Stimulated activated naive B cell treated with anti-CD40 and anti-IgM and Interleukin-4, amounts not matched to agents 10 μg/mL and 1 μg/mL and 100 μg/mL, for 72 hours (primary cell): ENCODE results near the gene PSMB2.

Experiments used
- ATAC-seq, 2 donors: fragments of 150-1000 bp; cut with Tn5 transposase; replicated peaks; 2 replicates each; pipeline ENCODE4 v1.10.0; 2021; ENCODE audit warnings: moderate library complexity in 1 of 2
- DNase-seq: peaks from one replicate; pipeline ENCODE4 v3.0.0; 2021
- H3K27ac Mint-ChIP-seq: one replicate; pipeline ENCODE4 v1.8.0; 2022; ENCODE audit warnings: mild to moderate bottlenecking, mixed read lengths
- H3K27me3 Mint-ChIP-seq, 2 donors: one replicate each; pipeline ENCODE4 v1.8.0; 2022; ENCODE audit warnings: mixed read lengths in 2 of 2
- H3K36me3 Mint-ChIP-seq, 2 donors: one replicate each; pipeline ENCODE4 v1.8.0; 2022; ENCODE audit warnings: mixed read lengths in 2 of 2, mild to moderate bottlenecking in 1 of 2
- H3K4me1 Mint-ChIP-seq, 2 donors: one replicate each; pipeline ENCODE4 v1.8.0; 2022; ENCODE audit warnings: mixed read lengths in 2 of 2, mild to moderate bottlenecking in 1 of 2
- H3K4me3 Mint-ChIP-seq, 2 donors: one replicate each; pipeline ENCODE4 v1.8.0; 2022; ENCODE audit warnings: mild to moderate bottlenecking in 2 of 2, mixed read lengths in 2 of 2, moderate library complexity in 1 of 2
- H3K9me3 Mint-ChIP-seq, 2 donors: one replicate each; pipeline ENCODE4 v1.8.0; 2022; ENCODE audit warnings: mixed read lengths in 2 of 2, mild to moderate bottlenecking in 1 of 2

PSMB2 gene

GRCh38 chr1:35659589-35659988 lies 18.3 kb upstream of the PSMB2 start:
- ATAC-seq (no peak), DNase-seq (no peak)
- Mint-ChIP-seq H3K9me3 (no peaks in the 10 kb centered on the region), H3K4me1 (peaks cover 0 to 5% of the 10 kb centered on the region in 2 donors), H3K27ac (no peak overlapping the region), H3K27me3 (peaks cover 11 to 17% of the 10 kb centered on the region in 2 donors), H3K4me3 (no peak overlapping the region), H3K36me3 (no peaks in the 10 kb centered on the region)

GRCh38 chr1:35657851-35658250 lies 16.5 kb upstream of the PSMB2 start:
- H3K4me3 Mint-ChIP-seq: no peak overlapping the region

GRCh38 chr1:35656863-35657232 lies 15.5 kb upstream of the PSMB2 start:
- Mint-ChIP-seq H3K9me3 (no peaks in the 10 kb centered on the region), H3K36me3 (no peaks in the 10 kb centered on the region), H3K27me3 (peaks cover 9 to 23% of the 10 kb centered on the region in 2 donors), H3K27ac (no peak overlapping the region), H3K4me1 (peaks cover 0 to 5% of the 10 kb centered on the region in 2 donors), H3K4me3 (no peak overlapping the region)
- no peak for ATAC-seq
- no peak for DNase-seq

More at GRCh38 chr1:35657851-35658250, 16.5 kb upstream of the PSMB2 start:
- DNase-seq: no peak
- Mint-ChIP-seq H3K27ac (no peak overlapping the region), H3K36me3 (no peaks in the 10 kb centered on the region), H3K27me3 (peaks cover 9 to 23% of the 10 kb centered on the region in 2 donors), H3K4me1 (peaks cover 0 to 5% of the 10 kb centered on the region in 2 donors), H3K9me3 (no peaks in the 10 kb centered on the region)
- peak; percentile 31 to 41 for ATAC-seq

- ATAC-seq (no peak), DNase-seq (no peak)
- Mint-ChIP-seq H3K4me3 (no peak overlapping the region), H3K27me3 (peaks cover 13 to 23% of the 10 kb centered on the region in 2 donors), H3K9me3 (no peaks in the 10 kb centered on the region), H3K36me3 (no peaks in the 10 kb centered on the region), H3K4me1 (peaks cover 0 to 5% of the 10 kb centered on the region in 2 donors), H3K27ac (no peak overlapping the region)
Measured at GRCh38 chr1:35656148-35656862, 15.0 kb upstream of the PSMB2 start.

- peaks cover 0 to 5% of the 10 kb centered on the region in 2 donors for H3K4me1 Mint-ChIP-seq
Measured at GRCh38 chr1:35655196-35655595, 13.9 kb upstream of the PSMB2 start.

GRCh38 chr1:35650416-35650815 lies 9.1 kb upstream of the PSMB2 start:
- Mint-ChIP-seq H3K4me1 (no peaks in the 10 kb centered on the region), H3K9me3 (no peaks in the 10 kb centered on the region), H3K4me3 (no peak overlapping the region), H3K36me3 (no peaks in the 10 kb centered on the region), H3K27ac (no peak overlapping the region), H3K27me3 (peaks cover 27 to 49% of the 10 kb centered on the region in 2 donors)
- no peak for DNase-seq
- no peak for ATAC-seq

More at GRCh38 chr1:35655196-35655595, 13.9 kb upstream of the PSMB2 start:
- Mint-ChIP-seq H3K27me3 (peaks cover 16 to 26% of the 10 kb centered on the region in 2 donors), H3K9me3 (no peaks in the 10 kb centered on the region), H3K4me3 (no peak overlapping the region), H3K27ac (no peak overlapping the region), H3K36me3 (no peaks in the 10 kb centered on the region)
- ATAC-seq (no peak), DNase-seq (no peak)

- H3K4me1 Mint-ChIP-seq: peaks cover 3 to 11% of the 10 kb centered on the region in 2 donors
- no peak for DNase-seq
- H3K9me3 Mint-ChIP-seq: no peaks in the 10 kb centered on the region
- H3K27me3 Mint-ChIP-seq: peaks cover 18 to 39% of the 10 kb centered on the region in 2 donors
- ATAC-seq: no peak
- H3K36me3 Mint-ChIP-seq: peaks cover 3 to 5% of the 10 kb centered on the region in 2 donors
- H3K4me3 Mint-ChIP-seq: no peak overlapping the region
- H3K27ac Mint-ChIP-seq: no peak overlapping the region
Measured at GRCh38 chr1:35646043-35646442, 4.7 kb upstream of the PSMB2 start.

- peaks cover 7 to 12% of the 10 kb centered on the region in 2 donors for H3K4me1 Mint-ChIP-seq
- no peaks in the 10 kb centered on the region for H3K9me3 Mint-ChIP-seq
- no peak overlapping the region for H3K4me3 Mint-ChIP-seq
- ATAC-seq: no peak
- no peak for DNase-seq
- no peak overlapping the region for H3K27ac Mint-ChIP-seq
- peaks cover 3 to 5% of the 10 kb centered on the region in 2 donors for H3K36me3 Mint-ChIP-seq
- peaks cover 11 to 28% of the 10 kb centered on the region in 2 donors for H3K27me3 Mint-ChIP-seq
Measured at GRCh38 chr1:35644204-35644603, 2.9 kb upstream of the PSMB2 start.

GRCh38 chr1:35642471-35642955 lies 1.2 kb upstream of the PSMB2 start:
- peaks cover 11 to 25% of the 10 kb centered on the region in 2 donors for H3K27me3 Mint-ChIP-seq
- DNase-seq (no peak), ATAC-seq (no peak)
- H3K27ac Mint-ChIP-seq: peak overlapping the region; percentile 100
- H3K4me3 Mint-ChIP-seq: peak overlapping the region; percentile 100
- peaks cover 3 to 9% of the 10 kb centered on the region in 2 donors for H3K36me3 Mint-ChIP-seq
- H3K9me3 Mint-ChIP-seq: no peaks in the 10 kb centered on the region
- H3K4me1 Mint-ChIP-seq: peaks cover 12 to 27% of the 10 kb centered on the region in 2 donors

- ATAC-seq: no peak
- Mint-ChIP-seq H3K4me3 (peak overlapping the region; percentile 100), H3K27ac (peak overlapping the region; percentile 100), H3K9me3 (no peaks in the 10 kb centered on the region), H3K36me3 (peaks cover 3 to 9% of the 10 kb centered on the region in 2 donors), H3K27me3 (peaks cover 0 to 6% of the 10 kb centered on the region in 2 donors), H3K4me1 (peaks cover 12 to 30% of the 10 kb centered on the region in 2 donors)
- peak; percentile 1 for DNase-seq
Measured at GRCh38 chr1:35640380-35641232, 720 bp downstream of the PSMB2 start.

- H3K9me3 Mint-ChIP-seq: no peaks in the 10 kb centered on the region
- DNase-seq: no peak
- peaks cover 8 to 9% of the 10 kb centered on the region in 2 donors for H3K36me3 Mint-ChIP-seq
- H3K27me3 Mint-ChIP-seq: no peaks in the 10 kb centered on the region
- ATAC-seq: no peak
- peak overlapping the region; percentile 62 for H3K4me3 Mint-ChIP-seq
- peak overlapping the region; percentile 37 for H3K27ac Mint-ChIP-seq
- peaks cover 12 to 30% of the 10 kb centered on the region in 2 donors for H3K4me1 Mint-ChIP-seq
Measured at GRCh38 chr1:35637401-35637809, 3.9 kb downstream of the PSMB2 start.

- DNase-seq: no peak
- Mint-ChIP-seq H3K27ac (no peak overlapping the region), H3K4me1 (peaks cover 2 to 14% of the 10 kb centered on the region in 2 donors), H3K27me3 (no peaks in the 10 kb centered on the region), H3K4me3 (no peak overlapping the region), H3K36me3 (peaks cover 20 to 27% of the 10 kb centered on the region in 2 donors), H3K9me3 (no peaks in the 10 kb centered on the region)
- no peak for ATAC-seq
Measured at GRCh38 chr1:35633547-35633946, 7.8 kb downstream of the PSMB2 start.

GRCh38 chr1:35631396-35631795 lies 9.9 kb downstream of the PSMB2 start:
- ATAC-seq: no peak
- DNase-seq: no peak
- H3K4me1 Mint-ChIP-seq: no peaks in the 10 kb centered on the region
- no peak overlapping the region for H3K4me3 Mint-ChIP-seq
- peaks cover 20 to 32% of the 10 kb centered on the region in 2 donors for H3K36me3 Mint-ChIP-seq
- no peaks in the 10 kb centered on the region for H3K27me3 Mint-ChIP-seq
- no peak overlapping the region for H3K27ac Mint-ChIP-seq
- H3K9me3 Mint-ChIP-seq: no peaks in the 10 kb centered on the region

GRCh38 chr1:35629051-35629450 lies 12.3 kb downstream of the PSMB2 start:
- DNase-seq (no peak), ATAC-seq (no peak)
- H3K27ac Mint-ChIP-seq: no peak overlapping the region
- no peak overlapping the region for H3K4me3 Mint-ChIP-seq
- H3K9me3 Mint-ChIP-seq: no peaks in the 10 kb centered on the region
- no peaks in the 10 kb centered on the region for H3K27me3 Mint-ChIP-seq
- H3K4me1 Mint-ChIP-seq: no peaks in the 10 kb centered on the region
- peaks cover 19 to 35% of the 10 kb centered on the region in 2 donors for H3K36me3 Mint-ChIP-seq
